Aorta (tissue), 5 donors: ENCODE measurements around the gene AVPR2. TPM values are rescaled to one million over a fixed set of nuclear protein-coding genes. Genes with fewer than 3 reads are reported as not detected.

ENCODE experiments used
- ATAC-seq: fragments of 200-7000 bp; cut with Tn5 transposase; one replicate; pipeline ENCODE4 v1.9.1; 2022; ENCODE audit warnings: moderate library complexity; ENCODE audit not compliant: low FRiP score
- DNase-seq, 2 donors: peaks; one replicate each; pipeline ENCODE4 v3.0.0-alpha.2; 2020
- H3K27ac ChIP-seq, 2 donors: one replicate each; pipeline ENCODE4 v1.5.1; 2013; ENCODE audit warnings: low read length in 2 of 2, mild to moderate bottlenecking in 2 of 2, moderate library complexity in 2 of 2, control low read depth in 1 of 2, inconsistent platforms in 1 of 2, low read depth in 1 of 2
- H3K27me3 ChIP-seq, 2 donors: one replicate each; pipeline ENCODE4 v1.6.1; 2013; ENCODE audit warnings: control low read depth in 1 of 2, low read length in 1 of 2, mild to moderate bottlenecking in 1 of 2, moderate library complexity in 1 of 2; ENCODE audit not compliant: insufficient read depth in 2 of 2, control insufficient read depth in 1 of 2
- H3K36me3 ChIP-seq, 2 donors: one replicate each; pipeline ENCODE4 v1.6.1; 2013; ENCODE audit warnings: control low read depth in 1 of 2, low read length in 1 of 2, mild to moderate bottlenecking in 1 of 2; ENCODE audit not compliant: insufficient read depth in 2 of 2, control insufficient read depth in 1 of 2
- H3K4me1 ChIP-seq, 2 donors: one replicate each; pipeline ENCODE4 v1.6.1; 2013; ENCODE audit warnings: low read length in 2 of 2, control low read depth in 1 of 2, mild to moderate bottlenecking in 1 of 2, moderate library complexity in 1 of 2; ENCODE audit not compliant: insufficient read depth in 2 of 2, control insufficient read depth in 1 of 2
- H3K4me3 ChIP-seq, 2 donors: one replicate each; pipeline ENCODE4 v1.5.1; 2013; ENCODE audit warnings: low read length in 2 of 2, control low read depth in 1 of 2, mild to moderate bottlenecking in 1 of 2
- H3K9me3 ChIP-seq: one replicate; pipeline ENCODE4 v1.6.1; 2013; ENCODE audit warnings: mild to moderate bottlenecking, low read length; ENCODE audit not compliant: control insufficient read depth
- WGBS, 2 donors: extraction: QIAGEN DNeasy Blood & Tissue Kit; methylation state at CpG; one replicate each; pipeline ENCODE4 v1.1.7; 2013; 5-methylcytosine and 5-hydroxymethylcytosine counted together
- intact Hi-C, 2 donors: fragments of 100-400 bp; cut with DNase I; formaldehyde crosslinking; loops; one replicate each; pipeline versions ENCODE4 v1.14.2 to v1.15.0; 2022
- polyA plus RNA-seq, 2 donors: library from polyadenylated mRNA; stranded (reverse); fragments of 200-250 nt; gene quantifications; one replicate each; pipeline ENCODE4 v1.2.3, GENCODE V29; 2013
- total RNA-seq, 2 donors: library from RNA; stranded (reverse); fragmentation: NEBNext Ultra II Directional; extraction: Animal tissue kit (Norgen Biotek cat#: 25700); gene quantifications; one replicate each; pipeline ENCODE4 v1.2.1, GENCODE V29; 2021
- donor health status: healthy with polysubstance abuse.
- donor health status: Bipolar disorder and iron deficiency.
- donor health status: DM: no; HTN: no; CAD: no.
- donor health status: DM: no; HTN: no; CAD: no.
- donor health status: DM: yes; HTN: yes; CAD: no.

The AVPR2 gene
- total and polyA plus RNA-seq, 4 donors, result 0.23 to 4.6 (median 3.0) TPM; not detected in 1

DNA sequence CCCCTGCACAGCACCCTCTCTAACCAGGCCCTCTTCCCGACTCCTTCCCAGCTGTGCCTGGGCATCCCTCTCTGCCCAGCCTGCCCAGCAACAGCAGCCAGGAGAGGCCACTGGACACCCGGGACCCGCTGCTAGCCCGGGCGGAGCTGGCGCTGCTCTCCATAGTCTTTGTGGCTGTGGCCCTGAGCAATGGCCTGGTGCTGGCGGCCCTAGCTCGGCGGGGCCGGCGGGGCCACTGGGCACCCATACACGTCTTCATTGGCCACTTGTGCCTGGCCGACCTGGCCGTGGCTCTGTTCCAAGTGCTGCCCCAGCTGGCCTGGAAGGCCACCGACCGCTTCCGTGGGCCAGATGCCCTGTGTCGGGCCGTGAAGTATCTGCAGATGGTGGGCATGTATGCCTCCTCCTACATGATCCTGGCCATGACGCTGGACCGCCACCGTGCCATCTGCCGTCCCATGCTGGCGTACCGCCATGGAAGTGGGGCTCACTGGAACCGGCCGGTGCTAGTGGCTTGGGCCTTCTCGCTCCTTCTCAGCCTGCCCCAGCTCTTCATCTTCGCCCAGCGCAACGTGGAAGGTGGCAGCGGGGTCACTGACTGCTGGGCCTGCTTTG is 1.1 kb downstream of the AVPR2 start:
- Histone ChIP-seq H3K9me3 (no peaks in the 10 kb centered on the region), H3K4me3 (no peak overlapping the region), H3K4me1 (no peaks in the 10 kb centered on the region), H3K27ac (no peak overlapping the region), H3K36me3 (no peaks in the 10 kb centered on the region), H3K27me3 (no peaks in the 10 kb centered on the region)
- DNase-seq (no peak), ATAC-seq (no peak)
- 90 to 94% methylated on average over 32 of the region's 32 CpGs for WGBS, 2 donors
- intact Hi-C loops, result no loop called here

- no peaks in the 10 kb centered on the region for H3K27me3 ChIP-seq
- no peak for DNase-seq
- no peak overlapping the region for H3K4me3 ChIP-seq
- no peak for ATAC-seq
- H3K4me1 ChIP-seq, result no peaks in the 10 kb centered on the region
- no peaks in the 10 kb centered on the region for H3K36me3 ChIP-seq
- intact Hi-C loops, result no loop called here
- no peak overlapping the region for H3K27ac ChIP-seq
- no peaks in the 10 kb centered on the region for H3K9me3 ChIP-seq
- WGBS, 2 donors, result 83 to 88% methylated on average over 24 to 27 of the region's 27 CpGs
Observed at GRCh38 chrX:153906126-153906917, 1.8 kb downstream of the AVPR2 start.

DNA sequence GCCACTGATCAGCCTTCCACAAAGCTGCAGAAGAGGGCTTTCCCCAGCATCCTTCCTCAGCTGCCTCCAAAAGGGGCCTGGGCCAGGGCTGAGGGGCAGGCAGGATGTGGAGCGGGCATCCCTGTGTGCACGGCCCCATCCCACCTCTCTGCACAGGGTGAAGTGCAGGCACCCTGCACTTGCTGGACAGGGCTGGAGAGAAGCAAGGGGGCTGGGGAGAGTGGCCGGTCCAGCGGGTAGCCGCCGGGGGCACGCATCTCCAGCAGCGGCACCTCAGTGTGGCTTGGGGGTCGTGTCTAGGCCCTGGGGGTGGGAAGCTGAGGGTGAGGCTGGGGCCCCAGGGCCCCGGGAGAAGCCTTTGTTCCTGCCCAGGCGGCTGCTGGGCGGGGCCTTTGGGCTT is 3.0 kb downstream of the AVPR2 start:
- WGBS, 2 donors, result 84 to 85% methylated on average over 12 of the region's 12 CpGs
- intact Hi-C loops, result no loop called here

DNA sequence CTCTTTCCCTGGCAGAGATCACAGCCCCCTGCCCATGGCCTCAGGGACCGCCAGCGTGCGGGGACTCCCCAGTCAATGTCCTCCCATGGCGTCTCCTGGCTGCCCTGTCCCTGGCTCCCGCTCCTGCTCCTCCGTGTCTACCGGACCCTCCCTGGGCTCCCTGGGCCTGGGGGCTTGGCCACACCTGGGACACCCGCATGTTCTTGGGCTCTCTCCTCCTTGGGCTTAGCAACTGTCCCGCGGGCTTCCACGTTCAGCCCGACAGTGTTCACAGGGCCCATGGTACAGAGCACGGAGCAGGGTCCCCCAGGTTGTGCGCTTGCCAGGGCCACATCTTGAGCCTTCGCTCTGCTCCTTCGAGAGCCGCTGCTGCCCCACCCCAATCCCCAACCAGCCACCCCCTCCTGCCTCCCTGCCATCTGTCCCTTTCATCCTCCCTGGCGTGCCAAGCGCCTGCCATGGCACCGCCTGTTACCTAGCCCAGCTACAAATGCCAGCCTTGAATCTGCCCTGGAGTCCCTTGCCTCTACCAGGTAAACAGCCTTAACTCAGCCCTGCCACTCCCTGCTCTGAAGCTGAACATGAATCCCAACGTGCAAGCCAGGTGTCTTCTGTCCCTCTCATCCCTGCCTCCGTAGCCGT is 3.9 kb downstream of the AVPR2 start:
- Histone ChIP-seq H3K4me3 (no peak overlapping the region), H3K36me3 (no peaks in the 10 kb centered on the region), H3K27me3 (no peaks in the 10 kb centered on the region), H3K27ac (no peak overlapping the region), H3K4me1 (no peaks in the 10 kb centered on the region), H3K9me3 (no peaks in the 10 kb centered on the region)
- DNase-seq (peak in 1 of 2 donors; percentile 42), ATAC-seq (no peak)
- intact Hi-C loops, result no loop called here
- WGBS, 2 donors, result 88 to 92% methylated on average over 23 of the region's 23 CpGs

More for the DNA sequence above, 3.0 kb downstream of the AVPR2 start:
- no peak overlapping the region for H3K27ac ChIP-seq
- no peaks in the 10 kb centered on the region for H3K36me3 ChIP-seq
- H3K4me3 ChIP-seq, result no peak overlapping the region
- ATAC-seq, result no peak
- H3K27me3 ChIP-seq, result no peaks in the 10 kb centered on the region
- DNase-seq, result peak in 1 of 2 donors; percentile 34
- H3K9me3 ChIP-seq, result no peaks in the 10 kb centered on the region
- H3K4me1 ChIP-seq, result no peaks in the 10 kb centered on the region

DNA sequence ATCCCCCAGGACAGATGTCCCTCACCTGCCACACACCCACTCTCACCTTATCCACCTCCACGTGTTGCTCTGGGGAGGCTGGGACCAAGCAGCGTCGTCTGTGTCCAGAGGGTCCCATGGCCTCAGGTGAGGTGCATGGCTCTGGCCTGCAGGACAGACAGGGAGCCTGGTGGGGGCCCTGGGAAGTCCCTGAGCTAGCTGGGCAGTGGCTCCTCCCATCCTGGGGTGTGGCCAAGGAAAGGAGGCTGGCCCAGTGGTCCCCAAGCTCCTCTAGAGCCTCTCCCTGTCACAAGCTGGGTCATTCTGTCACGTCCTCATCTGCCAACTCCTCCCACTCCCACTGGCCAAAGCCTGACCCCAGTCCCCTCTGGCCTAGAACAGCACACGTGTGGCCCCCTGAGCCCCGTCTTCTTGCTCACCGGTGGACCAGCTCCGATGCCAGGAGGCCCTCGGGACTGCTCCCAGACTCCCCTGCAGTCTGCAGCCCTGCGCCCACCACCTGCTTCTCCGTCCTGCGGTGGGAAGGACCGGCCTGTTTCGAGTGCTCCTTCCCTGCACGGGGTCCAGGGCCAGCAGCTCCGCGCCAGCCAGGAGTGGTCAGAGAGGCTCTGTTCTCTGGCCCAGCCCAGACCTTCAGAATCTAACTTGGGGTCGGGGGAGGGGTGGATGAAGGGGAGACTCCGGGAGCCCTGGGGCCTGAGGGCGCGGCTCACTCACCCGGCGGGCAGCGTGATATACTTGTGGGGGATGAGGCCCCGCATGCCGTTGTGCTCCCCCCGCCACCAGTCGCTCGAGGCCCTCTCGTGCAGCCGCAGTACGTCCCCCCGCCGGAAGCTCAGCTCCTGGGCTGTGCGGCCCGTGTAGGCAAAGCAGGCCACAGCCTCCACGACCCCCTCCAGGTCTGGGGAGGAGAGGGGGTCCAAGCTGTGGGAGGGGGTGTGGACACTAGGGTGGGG is 4.8 kb downstream of the AVPR2 start:
- no peak for ATAC-seq
- H3K27me3 ChIP-seq, result no peaks in the 10 kb centered on the region
- intact Hi-C loops, result no loop called here
- H3K4me3 ChIP-seq, result no peak overlapping the region
- no peak overlapping the region for H3K27ac ChIP-seq
- H3K9me3 ChIP-seq, result no peaks in the 10 kb centered on the region
- H3K36me3 ChIP-seq, result no peaks in the 10 kb centered on the region
- no peaks in the 10 kb centered on the region for H3K4me1 ChIP-seq
- DNase-seq, result peak in 1 of 2 donors; percentile 38
- WGBS, 2 donors, result 74 to 77% methylated on average over 36 to 37 of the region's 37 CpGs

GRCh38 chrX:153909980-153910360 is 5.5 kb downstream of the AVPR2 start:
- intact Hi-C loops, result no loop called here
- no peaks in the 10 kb centered on the region for H3K27me3 ChIP-seq
- H3K4me3 ChIP-seq, result no peak overlapping the region
- no peaks in the 10 kb centered on the region for H3K9me3 ChIP-seq
- H3K4me1 ChIP-seq, result no peaks in the 10 kb centered on the region
- ATAC-seq (no peak), DNase-seq (no peak)
- H3K36me3 ChIP-seq, result no peaks in the 10 kb centered on the region
- no peak overlapping the region for H3K27ac ChIP-seq
- 94% methylated on average over 25 of the region's 25 CpGs for WGBS, 2 donors

GRCh38 chrX:153910446-153910845 is 6.0 kb downstream of the AVPR2 start:
- no peak for ATAC-seq
- no peak overlapping the region for H3K27ac ChIP-seq
- no peaks in the 10 kb centered on the region for H3K4me1 ChIP-seq
- DNase-seq, result no peak
- H3K27me3 ChIP-seq, result no peaks in the 10 kb centered on the region
- H3K36me3 ChIP-seq, result no peaks in the 10 kb centered on the region
- intact Hi-C loops, result no loop called here
- H3K9me3 ChIP-seq, result no peaks in the 10 kb centered on the region
- H3K4me3 ChIP-seq, result no peak overlapping the region
- WGBS, 2 donors, result 92 to 94% methylated on average over 22 of the region's 22 CpGs

GRCh38 chrX:153911798-153912197 is 7.3 kb downstream of the AVPR2 start:
- Histone ChIP-seq H3K4me1 (no peaks in the 10 kb centered on the region), H3K4me3 (no peak overlapping the region), H3K27ac (no peak overlapping the region), H3K27me3 (no peaks in the 10 kb centered on the region), H3K36me3 (no peaks in the 10 kb centered on the region), H3K9me3 (no peaks in the 10 kb centered on the region)
- intact Hi-C loops, result no loop called here
- DNase-seq (no peak), ATAC-seq (no peak)
- 85 to 90% methylated on average over 6 of the region's 6 CpGs for WGBS, 2 donors
